GM23338 (cell line): ENCODE measurements around the gene SLX4. TPM values are rescaled to one million over a fixed set of nuclear protein-coding genes. Genes with fewer than 3 reads are reported as not detected.

Experiments used
- ATAC-seq: fragments of 200-7000 bp; cut with Tn5 transposase; 3 replicates; pipeline ENCODE4 v1.9.1; 2020
- DNase-seq: peaks from one replicate; pipeline ENCODE4 v3.0.0-alpha.2; 2015; ENCODE audit warnings: low spot score
- H2AFZ ChIP-seq: fragments of 200-600 bp; sonication (generic); 2 replicates; pipeline ENCODE4 v1.8.0; 2016; ENCODE audit warnings: antibody characterized with exemption, mild to moderate bottlenecking, moderate library complexity
- H3F3A ChIP-seq: fragments of 200-600 bp; sonication (generic); replicated peaks from 2 replicates; pipeline ENCODE4 v1.8.0; 2017; ENCODE audit warnings: antibody characterized with exemption, mixed run types, low read depth
- H3K27ac ChIP-seq: fragments of 200-600 bp; sonication (generic); 2 replicates; pipeline ENCODE4 v1.6.1; 2016; ENCODE audit warnings: low read depth
- H3K27me3 ChIP-seq: fragments of 200-600 bp; sonication (generic); 2 replicates; pipeline ENCODE4 v1.8.0; 2016; ENCODE audit warnings: mild to moderate bottlenecking, mixed run types, moderate library complexity; ENCODE audit not compliant: insufficient read depth
- H3K36me3 ChIP-seq: fragments of 200-600 bp; sonication (generic); 2 replicates; pipeline ENCODE4 v1.8.0; 2016; ENCODE audit warnings: mild to moderate bottlenecking; ENCODE audit not compliant: insufficient read depth
- H3K4me1 ChIP-seq: fragments of 200-600 bp; sonication (generic); 2 replicates; pipeline ENCODE4 v1.8.0; 2016; ENCODE audit warnings: mild to moderate bottlenecking, moderate library complexity; ENCODE audit not compliant: insufficient read depth
- H3K4me2 ChIP-seq: fragments of 200-600 bp; sonication (generic); 2 replicates; pipeline ENCODE4 v1.7.1; 2017; ENCODE audit warnings: mixed run types
- H3K4me3 ChIP-seq: fragments of 200-600 bp; sonication (generic); 2 replicates; pipeline ENCODE4 v1.6.1; 2016; ENCODE audit warnings: mixed run types
- H3K79me2 ChIP-seq: fragments of 200-600 bp; sonication (generic); replicated peaks from 2 replicates; pipeline ENCODE4 v1.8.0; 2017; ENCODE audit warnings: mild to moderate bottlenecking; ENCODE audit not compliant: insufficient read depth
- H3K9me2 ChIP-seq: fragments of 200-600 bp; sonication (generic); 2 replicates; pipeline ENCODE4 v1.8.0; 2017; ENCODE audit not compliant: insufficient read depth
- H4K20me1 ChIP-seq: fragments of 200-600 bp; sonication (generic); replicated peaks from 2 replicates; pipeline ENCODE4 v1.8.0; 2017; ENCODE audit warnings: mild to moderate bottlenecking; ENCODE audit not compliant: insufficient read depth
- H3K27ac Mint-ChIP-seq: 2 replicates; pipeline ENCODE4 v1.8.0; 2020; ENCODE audit warnings: inconsistent platforms, mild to moderate bottlenecking, moderate library complexity, mixed read lengths
- H3K27me3 Mint-ChIP-seq: 3 replicates; pipeline ENCODE4 v1.8.0; 2022; ENCODE audit warnings: low read depth, mild to moderate bottlenecking, moderate library complexity, mixed read lengths, inconsistent platforms; ENCODE audit not compliant: insufficient read depth, poor library complexity
- H3K36me3 Mint-ChIP-seq: 3 replicates; pipeline ENCODE4 v1.8.0; 2021; ENCODE audit warnings: low read depth, mild to moderate bottlenecking, inconsistent platforms, moderate library complexity, mixed read lengths
- H3K4me1 Mint-ChIP-seq: 3 replicates; pipeline ENCODE4 v1.8.0; 2020; ENCODE audit warnings: mild to moderate bottlenecking, inconsistent platforms, mixed read lengths
- H3K4me3 Mint-ChIP-seq: 3 replicates; pipeline ENCODE4 v1.8.0; 2021; ENCODE audit warnings: moderate library complexity, mild to moderate bottlenecking, inconsistent platforms, mixed read lengths
- H3K9me3 Mint-ChIP-seq: 3 replicates; pipeline ENCODE4 v1.8.0; 2020; ENCODE audit warnings: moderate library complexity, mild to moderate bottlenecking, inconsistent platforms, mixed read lengths
- CREB1 ChIP-seq: fragments of 250-450 bp; sonication (Bioruptor Pico); IDR thresholded peaks from 2 replicates; pipeline ENCODE4 v1.5.0; 2020; ENCODE audit warnings: low read depth, mild to moderate bottlenecking, moderate library complexity
- EZH2 ChIP-seq: fragments of 200-600 bp; sonication (generic); IDR thresholded peaks from one replicate; pipeline ENCODE4 v1.8.0; 2017; ENCODE audit warnings: antibody characterized with exemption, mild to moderate bottlenecking, low read depth; ENCODE audit not compliant: unreplicated experiment
- EZH2phosphoT487 ChIP-seq: fragments of 200-600 bp; sonication (generic); IDR thresholded peaks from one replicate; pipeline ENCODE4 v1.8.1; 2018; ENCODE audit warnings: antibody characterized with exemption; ENCODE audit not compliant: unreplicated experiment
- JUNB ChIP-seq: IDR thresholded peaks from one replicate; pipeline ENCODE4 v1.6.1; 2016; ENCODE audit warnings: antibody characterized with exemption; ENCODE audit not compliant: unreplicated experiment
- NANOG ChIP-seq: IDR thresholded peaks from 2 replicates; pipeline ENCODE4 v1.6.1; 2016; ENCODE audit warnings: antibody characterized with exemption, borderline replicate concordance
- POLR2AphosphoS5 ChIP-seq: IDR thresholded peaks from 2 replicates; pipeline ENCODE4 v1.6.1; 2016; ENCODE audit warnings: antibody characterized with exemption, low read depth
- REST ChIP-seq: IDR thresholded peaks from one replicate; pipeline ENCODE4 v1.6.1; 2018; ENCODE audit warnings: antibody characterized with exemption; ENCODE audit not compliant: unreplicated experiment
- STAT1 ChIP-seq: IDR thresholded peaks from one replicate; pipeline ENCODE4 v1.6.1; 2016; ENCODE audit warnings: antibody characterized with exemption; ENCODE audit not compliant: unreplicated experiment
- ZNF114 ChIP-seq: fragments of 250-450 bp; sonication (Bioruptor Pico); IDR thresholded peaks from 2 replicates; pipeline ENCODE4 v1.5.0; 2020; ENCODE audit warnings: mild to moderate bottlenecking, moderate library complexity
- ZNF331 ChIP-seq: fragments of 250-450 bp; sonication (Bioruptor Pico); IDR thresholded peaks from 2 replicates; pipeline ENCODE4 v1.5.0; 2020; ENCODE audit warnings: low read depth, mild to moderate bottlenecking, moderate library complexity
- ZNF462 ChIP-seq: fragments of 250-450 bp; sonication (Bioruptor Pico); IDR thresholded peaks from 2 replicates; pipeline ENCODE4 v1.5.0; 2020; ENCODE audit warnings: mild to moderate bottlenecking, moderate library complexity
- polyA plus RNA-seq: library from polyadenylated mRNA; unstranded; fragments of >200 nt; fragmentation: Nextera tagmentation; extraction: Ambion mirVana; gene quantifications from 2 replicates; pipeline ENCODE4 v1.2.1, GENCODE V29; 2016
- total RNA-seq: library from RNA; depleted of rRNA; stranded (reverse); fragments of >200 nt; shearing (Covaris generic); gene quantifications from 2 replicates; pipeline ENCODE4 v1.2.3, GENCODE V29; 2014
- TF ChIP-seq, protein P1 (sequence below), 2 experiments: fragments of 200-600 bp in 1 of 2; sonication (generic) in 1 of 2; conservative IDR thresholded peaks; 2 replicates each; pipeline versions ENCODE4 v1.5.1 to v1.6.1; 2016 to 2017; ENCODE audit warnings: antibody characterized with exemption in 2 of 2, low read depth in 2 of 2, mild to moderate bottlenecking in 2 of 2, moderate library complexity in 1 of 2
- TF ChIP-seq, protein P2 (sequence below): IDR thresholded peaks from 2 replicates; pipeline ENCODE4 v1.6.1; 2016; ENCODE audit warnings: antibody characterized with exemption

Gene SLX4
- total and polyA plus RNA-seq, 2 experiments from 2014 or later = 3.0 to 15.2 TPM

DNA sequence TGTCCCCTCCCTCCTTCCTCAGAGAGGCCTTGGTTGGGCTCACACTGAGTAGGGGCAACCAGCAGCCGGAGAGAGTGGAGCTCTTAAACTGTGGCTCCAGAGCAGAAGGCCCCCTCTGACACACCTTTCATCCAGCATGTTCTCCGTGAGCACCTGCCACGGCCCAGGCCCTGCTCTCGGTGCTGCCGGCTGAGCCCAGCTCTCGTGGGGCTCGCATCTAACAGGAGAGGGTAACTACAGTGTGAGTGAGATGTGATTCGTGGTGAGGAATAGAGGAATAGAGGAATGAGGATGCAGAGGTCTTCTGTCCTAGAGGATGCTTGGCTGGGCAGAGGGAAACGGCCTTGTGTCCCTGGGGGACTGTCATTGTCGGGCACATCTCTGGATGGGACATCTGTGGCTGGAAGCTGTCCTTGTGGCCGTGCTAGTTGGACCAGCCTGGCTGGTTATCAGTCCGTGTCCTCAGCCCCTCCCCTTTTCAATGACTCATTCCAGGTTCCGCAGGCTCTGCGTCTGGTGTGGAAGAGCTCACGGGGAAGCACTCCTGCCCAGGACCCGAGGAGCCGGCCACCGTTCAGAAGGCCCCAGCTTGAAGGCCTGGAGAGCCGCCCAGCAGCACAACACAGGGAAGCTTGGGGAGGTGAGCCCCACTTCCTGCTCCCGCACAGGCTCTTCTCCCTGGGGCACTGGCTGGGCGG lies 31.1 kb upstream of the SLX4 start:
- peaks cover 8% of the 10 kb centered on the region; the same call in 2 of the 3 replicates for H3K9me3 Mint-ChIP-seq
- no peak overlapping the region for H3K4me3 Mint-ChIP-seq
- 0 out of 2 replicates have a peak overlapping the region, but pooled peaks have one; percentile 77 for H3K27ac Mint-ChIP-seq
- Histone ChIP-seq H3K36me3 (no peaks in the 10 kb centered on the region), H3K9me2 (no peaks in the 10 kb centered on the region), H3K4me1 (peaks cover 22% of the 10 kb centered on the region), H3F3A (peaks cover 11% of the 10 kb centered on the region; the same call in 1 of the 2 replicates), H3K27ac (no peak overlapping the region), H2AFZ (no peak overlapping the region), H4K20me1 (no peaks in the 10 kb centered on the region), H3K4me3 (no peak overlapping the region), H3K27me3 (no peaks in the 10 kb centered on the region), H3K4me2 (no peak overlapping the region), H3K79me2 (peaks cover 11% of the 10 kb centered on the region; the same call in 1 of the 2 replicates)
- no peak for TF ChIP-seq EZH2
- TF ChIP-seq STAT1 = no peak
- no peak for TF ChIP-seq CREB1 (CRISPR knock-in tag)
- TF ChIP-seq ZNF462 (CRISPR knock-in tag) = no peak
- no peak for TF ChIP-seq EZH2phosphoT487
- no peak for TF ChIP-seq JUNB
- TF ChIP-seq ZNF331 (CRISPR knock-in tag) = no peak
- TF ChIP-seq NANOG = no peak
- no peak for TF ChIP-seq REST
- TF ChIP-seq, protein P1, sequence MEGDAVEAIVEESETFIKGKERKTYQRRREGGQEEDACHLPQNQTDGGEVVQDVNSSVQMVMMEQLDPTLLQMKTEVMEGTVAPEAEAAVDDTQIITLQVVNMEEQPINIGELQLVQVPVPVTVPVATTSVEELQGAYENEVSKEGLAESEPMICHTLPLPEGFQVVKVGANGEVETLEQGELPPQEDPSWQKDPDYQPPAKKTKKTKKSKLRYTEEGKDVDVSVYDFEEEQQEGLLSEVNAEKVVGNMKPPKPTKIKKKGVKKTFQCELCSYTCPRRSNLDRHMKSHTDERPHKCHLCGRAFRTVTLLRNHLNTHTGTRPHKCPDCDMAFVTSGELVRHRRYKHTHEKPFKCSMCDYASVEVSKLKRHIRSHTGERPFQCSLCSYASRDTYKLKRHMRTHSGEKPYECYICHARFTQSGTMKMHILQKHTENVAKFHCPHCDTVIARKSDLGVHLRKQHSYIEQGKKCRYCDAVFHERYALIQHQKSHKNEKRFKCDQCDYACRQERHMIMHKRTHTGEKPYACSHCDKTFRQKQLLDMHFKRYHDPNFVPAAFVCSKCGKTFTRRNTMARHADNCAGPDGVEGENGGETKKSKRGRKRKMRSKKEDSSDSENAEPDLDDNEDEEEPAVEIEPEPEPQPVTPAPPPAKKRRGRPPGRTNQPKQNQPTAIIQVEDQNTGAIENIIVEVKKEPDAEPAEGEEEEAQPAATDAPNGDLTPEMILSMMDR (conservative IDR thresholded peaks at IDR 0.05; ENCODE audit: low read depth in 2 of 2) = no peak
- TF ChIP-seq, protein P2, sequence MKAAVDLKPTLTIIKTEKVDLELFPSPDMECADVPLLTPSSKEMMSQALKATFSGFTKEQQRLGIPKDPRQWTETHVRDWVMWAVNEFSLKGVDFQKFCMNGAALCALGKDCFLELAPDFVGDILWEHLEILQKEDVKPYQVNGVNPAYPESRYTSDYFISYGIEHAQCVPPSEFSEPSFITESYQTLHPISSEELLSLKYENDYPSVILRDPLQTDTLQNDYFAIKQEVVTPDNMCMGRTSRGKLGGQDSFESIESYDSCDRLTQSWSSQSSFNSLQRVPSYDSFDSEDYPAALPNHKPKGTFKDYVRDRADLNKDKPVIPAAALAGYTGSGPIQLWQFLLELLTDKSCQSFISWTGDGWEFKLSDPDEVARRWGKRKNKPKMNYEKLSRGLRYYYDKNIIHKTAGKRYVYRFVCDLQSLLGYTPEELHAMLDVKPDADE = no peak
- no peak for TF ChIP-seq ZNF114 (CRISPR knock-in tag)
- no peak for TF ChIP-seq POLR2AphosphoS5
- ATAC-seq (no peak), DNase-seq (no peak)
- H3K4me1 Mint-ChIP-seq = peaks cover 52% of the 10 kb centered on the region
- peaks cover 8% of the 10 kb centered on the region; the same call in 2 of the 3 replicates for H3K36me3 Mint-ChIP-seq
- peaks cover 25% of the 10 kb centered on the region for H3K27me3 Mint-ChIP-seq
